Activated CD8-positive, alpha-beta memory T cell treated with anti-CD3 and anti-CD28 coated beads, Interleukin-2, amount 50 U/mL, for 4 hours (primary cell): ENCODE measurements around the gene EXOC1.

Experiments
- DNase-seq: peaks from one replicate; pipeline ENCODE4 v3.0.0-alpha.2; 2020

EXOC1 gene

GRCh38 chr4:55859711-55860110 is 6.3 kb downstream of the EXOC1 start:
- DNase-seq = no peak

- no peak for DNase-seq
These were observed 11.3 kb downstream of the EXOC1 start for GRCh38 chr4:55864577-55865223.

GRCh38 chr4:55865228-55865806 is 11.9 kb downstream of the EXOC1 start:
- DNase-seq = no peak

- no peak for DNase-seq
These were observed 13.0 kb downstream of the EXOC1 start for GRCh38 chr4:55866290-55866907.

- DNase-seq = no peak
These were observed 13.6 kb downstream of the EXOC1 start for GRCh38 chr4:55866973-55867574.

- DNase-seq = no peak
These were observed 15.2 kb downstream of the EXOC1 start for GRCh38 chr4:55868581-55869090.

GRCh38 chr4:55871299-55871800 is 17.9 kb downstream of the EXOC1 start:
- DNase-seq = no peak

- DNase-seq = no peak
These were observed 21.4 kb downstream of the EXOC1 start for GRCh38 chr4:55874831-55875230.

GRCh38 chr4:55876387-55876786 is 22.9 kb downstream of the EXOC1 start:
- no peak for DNase-seq

- no peak for DNase-seq
These were observed 25.8 kb downstream of the EXOC1 start for GRCh38 chr4:55879224-55879623.

GRCh38 chr4:55880652-55881280 is 27.3 kb downstream of the EXOC1 start:
- DNase-seq = no peak

GRCh38 chr4:55884093-55884850 is 30.8 kb downstream of the EXOC1 start:
- no peak for DNase-seq

- DNase-seq = no peak
These were observed 31.4 kb downstream of the EXOC1 start for GRCh38 chr4:55884851-55885219.

- no peak for DNase-seq
These were observed 34.1 kb downstream of the EXOC1 start for GRCh38 chr4:55887594-55887993.

- DNase-seq = no peak
These were observed 38.7 kb downstream of the EXOC1 start for GRCh38 chr4:55892156-55892555.

GRCh38 chr4:55896622-55897021 is 43.2 kb downstream of the EXOC1 start:
- no peak for DNase-seq

- DNase-seq = no peak
These were observed 49.2 kb downstream of the EXOC1 start for GRCh38 chr4:55902677-55903076.

GRCh38 chr4:55903577-55903976 is 50.1 kb downstream of the EXOC1 start:
- no peak for DNase-seq

GRCh38 chr4:55904576-55904975 is 51.1 kb downstream of the EXOC1 start:
- no peak for DNase-seq

GRCh38 chr4:55906323-55906722 is 52.9 kb downstream of the EXOC1 start:
- no peak for DNase-seq

GRCh38 chr4:55906989-55907388 is 53.5 kb downstream of the EXOC1 start:
- DNase-seq = no peak

GRCh38 chr4:55907469-55907868 is 54.0 kb downstream of the EXOC1 start:
- DNase-seq = no peak

GRCh38 chr4:55910140-55910539 is 56.7 kb downstream of the EXOC1 start:
- no peak for DNase-seq
